Natural killer cell (primary cell): ENCODE results near the gene DNAJC15. TPM values are rescaled to one million over a fixed set of nuclear protein-coding genes. Genes with fewer than 3 reads are reported as not detected.

ENCODE experiments used
- ATAC-seq, 3 donors: fragments of 150-1000 bp in 2 of 3; fragments of 200-7000 bp in 1 of 3; cut with Tn5 transposase; 1 replicate in 1 of 3; 2 replicates in 2 of 3; pipeline ENCODE4 v1.10.0; 2021; ENCODE audit warnings: mild to moderate bottlenecking in 2 of 3, moderate library complexity in 2 of 3
- DNase-seq, 2 donors: peaks; one replicate each; pipeline versions ENCODE4 v3.0.0 to v3.0.0-alpha.2; 2013 to 2021; ENCODE audit warnings: mixed read lengths in 1 of 2
- H3K27ac ChIP-seq: one replicate; pipeline ENCODE4 v1.5.1; 2013; ENCODE audit warnings: mild to moderate bottlenecking, low read length
- H3K27me3 ChIP-seq: one replicate; pipeline ENCODE4 v1.6.1; 2013; ENCODE audit warnings: low read length; ENCODE audit not compliant: control insufficient read depth, insufficient read depth
- H3K36me3 ChIP-seq: one replicate; pipeline ENCODE4 v1.6.1; 2013; ENCODE audit warnings: low read length; ENCODE audit not compliant: control insufficient read depth, insufficient read depth
- H3K4me1 ChIP-seq: one replicate; pipeline ENCODE4 v1.6.1; 2013; ENCODE audit warnings: low read length; ENCODE audit not compliant: control insufficient read depth, insufficient read depth
- H3K4me3 ChIP-seq: one replicate; pipeline ENCODE4 v1.5.1; 2013; ENCODE audit warnings: low read length
- H3K9me3 ChIP-seq: one replicate; pipeline ENCODE4 v1.6.1; 2013; ENCODE audit warnings: low read length; ENCODE audit not compliant: control insufficient read depth, insufficient read depth
- H3K27ac Mint-ChIP-seq, 2 donors: one replicate each; pipeline ENCODE4 v1.8.0; 2022; ENCODE audit warnings: mild to moderate bottlenecking in 2 of 2, mixed read lengths in 2 of 2, moderate library complexity in 1 of 2
- H3K27me3 Mint-ChIP-seq, 2 donors: one replicate each; pipeline ENCODE4 v1.8.0; 2022; ENCODE audit warnings: low read depth in 2 of 2, mixed read lengths in 2 of 2
- H3K36me3 Mint-ChIP-seq: one replicate; pipeline ENCODE4 v1.8.0; 2022; ENCODE audit warnings: mixed read lengths
- H3K4me1 Mint-ChIP-seq, 2 donors: one replicate each; pipeline ENCODE4 v1.8.0; 2022; ENCODE audit warnings: mixed read lengths in 2 of 2
- H3K4me3 Mint-ChIP-seq: one replicate; pipeline ENCODE4 v1.8.0; 2022; ENCODE audit warnings: mild to moderate bottlenecking, moderate library complexity, mixed read lengths
- H3K9me3 Mint-ChIP-seq, 2 donors: one replicate each; pipeline ENCODE4 v1.8.0; 2022; ENCODE audit warnings: mixed read lengths in 2 of 2
- WGBS: methylation state at CpG from one replicate; pipeline ENCODE4 v1.1.7; 2013; ENCODE audit warnings: missing lambda C conversion rate; ENCODE audit not compliant: insufficient coverage; 5-methylcytosine and 5-hydroxymethylcytosine counted together
- intact Hi-C: fragments of 100-400 bp; cut with micrococcal nuclease; formaldehyde crosslinking; loops from one replicate; pipeline ENCODE4 v1.14.2; 2022
- total RNA-seq, 4 donors: library from RNA; stranded (reverse); fragments of 120-200 nt in 1 of 4; gene quantifications; one replicate each; pipeline versions ENCODE4 v1.2.3 to v1.2.4, GENCODE V29; 2013 to 2022
- TF ChIP-seq, protein P1 (sequence below): fragments of 200-600 bp; IDR thresholded peaks from one replicate; pipeline ENCODE4 v1.8.0; 2022; ENCODE audit warnings: antibody characterized with exemption

The DNAJC15 gene
- total RNA-seq, 3 donors from 2014 or later (not counting 1 experiment from before 2014, with no cell fraction given): 7.7 to 10.0 (median 8.3) TPM

DNA sequence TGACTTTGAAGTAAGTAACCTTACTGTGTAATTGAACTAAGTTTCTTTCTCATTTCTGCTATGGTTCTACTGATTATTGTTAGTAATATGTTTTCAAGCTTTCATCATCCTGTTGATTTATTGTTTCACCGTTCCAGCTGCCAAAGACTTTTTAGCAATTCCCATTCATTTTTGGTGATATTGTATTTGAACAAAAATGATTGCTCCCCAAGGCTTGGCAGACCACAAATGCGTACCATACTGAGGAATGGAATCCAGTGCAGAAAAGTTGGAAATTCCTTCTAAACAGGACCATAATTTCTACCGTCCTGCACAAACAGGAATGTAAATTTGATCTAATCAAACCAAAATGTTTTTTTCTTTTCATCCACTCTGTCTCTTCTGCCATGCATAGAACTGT lies 42.1 kb upstream of the DNAJC15 start:
- H3K27ac ChIP-seq: no peak overlapping the region
- Mint-ChIP-seq H3K27ac (no peak overlapping the region), H3K36me3 (no peaks in the 10 kb centered on the region), H3K4me3 (no peak overlapping the region), H3K4me1 (peaks cover 34 to 37% of the 10 kb centered on the region in 2 donors), H3K27me3 (no peaks in the 10 kb centered on the region), H3K9me3 (no peaks in the 10 kb centered on the region)
- H3K36me3 ChIP-seq: no peaks in the 10 kb centered on the region
- ATAC-seq: no peak
- DNase-seq: no peak
- TF ChIP-seq, protein P1, sequence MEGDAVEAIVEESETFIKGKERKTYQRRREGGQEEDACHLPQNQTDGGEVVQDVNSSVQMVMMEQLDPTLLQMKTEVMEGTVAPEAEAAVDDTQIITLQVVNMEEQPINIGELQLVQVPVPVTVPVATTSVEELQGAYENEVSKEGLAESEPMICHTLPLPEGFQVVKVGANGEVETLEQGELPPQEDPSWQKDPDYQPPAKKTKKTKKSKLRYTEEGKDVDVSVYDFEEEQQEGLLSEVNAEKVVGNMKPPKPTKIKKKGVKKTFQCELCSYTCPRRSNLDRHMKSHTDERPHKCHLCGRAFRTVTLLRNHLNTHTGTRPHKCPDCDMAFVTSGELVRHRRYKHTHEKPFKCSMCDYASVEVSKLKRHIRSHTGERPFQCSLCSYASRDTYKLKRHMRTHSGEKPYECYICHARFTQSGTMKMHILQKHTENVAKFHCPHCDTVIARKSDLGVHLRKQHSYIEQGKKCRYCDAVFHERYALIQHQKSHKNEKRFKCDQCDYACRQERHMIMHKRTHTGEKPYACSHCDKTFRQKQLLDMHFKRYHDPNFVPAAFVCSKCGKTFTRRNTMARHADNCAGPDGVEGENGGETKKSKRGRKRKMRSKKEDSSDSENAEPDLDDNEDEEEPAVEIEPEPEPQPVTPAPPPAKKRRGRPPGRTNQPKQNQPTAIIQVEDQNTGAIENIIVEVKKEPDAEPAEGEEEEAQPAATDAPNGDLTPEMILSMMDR: no peak
- WGBS: 86% methylated on average over 2 of the region's 3 CpGs
- H3K27me3 ChIP-seq: no peaks in the 10 kb centered on the region
- peaks cover 3% of the 10 kb centered on the region for H3K9me3 ChIP-seq
- no peaks in the 10 kb centered on the region for H3K4me1 ChIP-seq
- no peak overlapping the region for H3K4me3 ChIP-seq
- intact Hi-C loops: no loop called here

DNA sequence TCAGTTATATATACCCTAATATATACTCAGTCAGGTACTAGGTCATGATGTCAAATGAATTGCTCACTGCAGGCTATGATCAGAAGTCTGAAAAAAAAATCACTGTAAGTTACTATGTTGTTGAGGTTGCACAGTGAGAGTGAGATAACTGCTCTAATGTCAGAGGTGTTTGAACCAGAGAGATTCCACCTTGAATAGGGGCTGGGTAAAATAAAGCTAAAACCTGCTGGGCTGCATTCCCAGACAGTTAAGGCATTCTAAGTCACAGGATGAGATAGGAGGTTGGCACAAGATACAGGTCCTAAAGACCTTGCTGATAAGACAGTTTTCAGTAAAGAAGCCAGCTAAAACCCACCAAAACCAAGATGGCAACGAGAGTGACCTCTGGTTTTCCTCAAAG lies 41.5 kb upstream of the DNAJC15 start:
- ATAC-seq (no peak), DNase-seq (no peak)
- intact Hi-C loops: no loop called here
- no peak overlapping the region for H3K4me3 ChIP-seq
- no peaks in the 10 kb centered on the region for H3K27me3 Mint-ChIP-seq
- WGBS: 64% methylated on average over 1 of the region's 1 CpG
- H3K27ac Mint-ChIP-seq: no peak overlapping the region
- H3K36me3 ChIP-seq: no peaks in the 10 kb centered on the region
- H3K27me3 ChIP-seq: no peaks in the 10 kb centered on the region
- TF ChIP-seq, protein P1: no peak
- no peak overlapping the region for H3K4me3 Mint-ChIP-seq
- peaks cover 3% of the 10 kb centered on the region for H3K9me3 ChIP-seq
- no peaks in the 10 kb centered on the region for H3K4me1 ChIP-seq
- H3K9me3 Mint-ChIP-seq: no peaks in the 10 kb centered on the region
- no peak overlapping the region for H3K27ac ChIP-seq
- H3K4me1 Mint-ChIP-seq: peaks cover 29 to 37% of the 10 kb centered on the region in 2 donors
- no peaks in the 10 kb centered on the region for H3K36me3 Mint-ChIP-seq

DNA sequence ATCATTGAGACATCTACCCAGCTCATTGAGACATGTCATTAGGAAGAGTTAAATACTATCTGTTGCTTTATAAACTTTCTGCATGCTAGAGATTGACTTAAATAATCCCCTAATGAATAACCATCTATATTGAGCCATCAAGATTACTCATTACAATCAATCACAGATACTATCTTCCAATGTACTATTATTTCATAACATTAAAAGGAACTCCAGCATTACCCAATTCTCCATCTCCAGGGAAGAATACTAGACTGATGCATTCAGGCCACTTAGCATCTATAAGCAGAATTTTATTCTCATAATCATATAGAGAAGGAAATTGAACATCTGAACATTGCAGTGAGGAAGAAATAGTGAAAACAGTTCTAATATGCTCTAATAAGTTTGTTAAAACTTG lies 39.4 kb upstream of the DNAJC15 start:
- Histone ChIP-seq H3K4me3 (no peak overlapping the region), H3K36me3 (no peaks in the 10 kb centered on the region), H3K4me1 (peaks cover 4% of the 10 kb centered on the region), H3K27ac (no peak overlapping the region), H3K27me3 (no peaks in the 10 kb centered on the region), H3K9me3 (no peaks in the 10 kb centered on the region)
- TF ChIP-seq, protein P1: no peak
- no peak overlapping the region for H3K4me3 Mint-ChIP-seq
- H3K4me1 Mint-ChIP-seq: peaks cover 23 to 31% of the 10 kb centered on the region in 2 donors
- H3K27me3 Mint-ChIP-seq: no peaks in the 10 kb centered on the region
- H3K9me3 Mint-ChIP-seq: no peaks in the 10 kb centered on the region
- DNase-seq (no peak), ATAC-seq (no peak)
- H3K36me3 Mint-ChIP-seq: no peaks in the 10 kb centered on the region
- H3K27ac Mint-ChIP-seq: no peak overlapping the region
- intact Hi-C loops: no loop called here

DNA sequence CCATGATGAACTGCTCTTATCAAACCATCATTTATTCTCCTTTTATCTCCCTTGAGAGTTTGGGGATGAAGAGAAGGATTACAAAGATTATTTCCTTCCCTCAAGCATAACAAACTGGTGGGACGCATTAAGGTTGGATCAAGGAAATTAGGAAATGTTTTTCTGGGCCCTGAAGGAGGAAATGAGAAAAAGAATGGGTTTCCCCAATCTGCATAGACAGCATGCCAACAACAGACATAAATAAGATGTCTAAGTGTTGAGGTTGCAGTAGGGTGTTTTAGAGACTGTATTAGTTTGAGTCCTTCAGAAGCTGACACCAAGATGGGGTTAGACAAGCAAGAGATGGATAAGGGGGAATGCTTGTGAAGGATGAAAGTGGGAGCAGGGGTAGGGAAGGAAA lies 38.7 kb upstream of the DNAJC15 start:
- Histone ChIP-seq H3K36me3 (no peaks in the 10 kb centered on the region), H3K27ac (no peak overlapping the region), H3K27me3 (no peaks in the 10 kb centered on the region), H3K9me3 (no peaks in the 10 kb centered on the region), H3K4me3 (no peak overlapping the region), H3K4me1 (peaks cover 7% of the 10 kb centered on the region)
- Mint-ChIP-seq H3K27me3 (no peaks in the 10 kb centered on the region), H3K4me3 (no peak overlapping the region), H3K9me3 (no peaks in the 10 kb centered on the region), H3K4me1 (peaks cover 24 to 31% of the 10 kb centered on the region in 2 donors), H3K36me3 (no peaks in the 10 kb centered on the region), H3K27ac (no peak overlapping the region)
- TF ChIP-seq, protein P1: no peak
- intact Hi-C loops: no loop called here
- no CpG with 5 or more reads among the region's 1 CpG for WGBS
- DNase-seq: no peak
- ATAC-seq: no peak
